C1 segment of cervical spinal cord (tissue), 14 donors: ENCODE results near the gene XIRP1.

Experiments used
- DNase-seq, 14 donors: peaks; one replicate each; lab custom pipeline; 2025; lab: John Stamatoyannopoulos, UW

Gene XIRP1

GRCh38 chr3:39144748-39145380, 47.5 kb downstream of the XIRP1 start:
- DNase-seq = no peak

- no peak for DNase-seq
Observed at GRCh38 chr3:39144095-39144747, 48.2 kb downstream of the XIRP1 start.

GRCh38 chr3:39143051-39143885, 49.1 kb downstream of the XIRP1 start:
- DNase-seq = peak in 1 of 14 donors; percentile 9

GRCh38 chr3:39142067-39142466, 50.3 kb downstream of the XIRP1 start:
- DNase-seq = no peak

- peak in 1 of 14 donors; percentile 16 for DNase-seq
Observed at GRCh38 chr3:39141171-39141995, 51.0 kb downstream of the XIRP1 start.

GRCh38 chr3:39140341-39140971, 51.9 kb downstream of the XIRP1 start:
- no peak for DNase-seq

DNA sequence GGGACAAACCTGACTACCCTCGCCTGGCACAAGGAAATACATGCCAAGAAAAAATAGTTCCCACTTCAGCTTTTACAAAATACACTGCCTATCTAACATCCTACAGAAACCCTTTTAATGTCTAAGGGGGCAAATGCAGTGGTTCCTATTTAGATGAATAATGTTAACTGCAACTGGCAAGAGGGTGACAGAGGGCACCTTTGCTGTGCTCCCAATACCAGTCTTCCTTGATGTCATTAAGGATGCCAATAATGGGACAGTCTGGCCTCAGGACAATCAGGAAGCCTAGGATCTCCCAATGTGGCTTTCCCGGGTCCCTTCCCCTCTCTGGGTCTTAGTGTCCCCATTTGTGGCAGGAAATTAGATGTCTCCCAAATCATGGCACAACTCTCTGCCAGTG, 53.0 kb downstream of the XIRP1 start:
- DNase-seq = no peak

GRCh38 chr3:39138804-39139415, 53.5 kb downstream of the XIRP1 start:
- peak in 8 of 14 donors; percentile 47 to 81 (median 58) for DNase-seq

DNA sequence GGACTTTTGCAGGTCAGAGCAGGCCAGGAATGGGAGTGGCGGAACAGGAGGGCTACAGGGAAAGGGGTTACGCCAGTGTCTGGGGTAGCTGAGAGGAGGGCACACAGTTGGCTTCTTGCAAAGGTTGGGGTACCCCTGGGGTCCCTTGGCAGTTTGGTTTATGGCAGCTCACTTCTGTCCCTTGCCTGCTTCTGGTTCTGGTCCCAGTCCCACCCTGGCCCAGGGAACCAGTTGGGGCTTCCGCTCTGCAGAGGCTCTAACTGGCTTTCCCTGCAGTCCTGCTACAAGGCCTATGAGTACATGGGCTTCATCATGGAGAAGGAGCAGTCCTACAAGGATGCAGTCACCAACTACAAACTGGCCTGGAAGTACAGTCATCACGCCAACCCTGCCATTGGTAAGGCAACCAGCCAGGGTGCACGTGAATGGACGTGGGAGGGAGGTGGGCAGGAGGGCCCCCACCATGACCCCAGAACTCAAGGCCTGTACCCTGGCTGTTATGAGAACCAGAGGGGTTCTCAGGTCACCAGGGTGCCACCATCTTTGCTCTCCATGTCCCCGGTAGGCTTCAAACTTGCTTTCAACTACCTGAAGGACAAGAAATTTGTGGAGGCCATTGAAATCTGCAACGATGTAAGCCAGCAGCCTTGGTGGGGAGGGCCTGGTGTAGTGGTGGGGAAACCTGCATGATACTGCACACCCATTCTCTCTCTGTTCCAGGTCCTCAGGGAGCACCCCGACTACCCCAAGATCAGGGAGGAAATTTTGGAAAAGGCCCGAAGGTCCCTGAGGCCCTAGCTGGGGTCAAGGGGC, 54.2 kb downstream of the XIRP1 start:
- no peak for DNase-seq

DNA sequence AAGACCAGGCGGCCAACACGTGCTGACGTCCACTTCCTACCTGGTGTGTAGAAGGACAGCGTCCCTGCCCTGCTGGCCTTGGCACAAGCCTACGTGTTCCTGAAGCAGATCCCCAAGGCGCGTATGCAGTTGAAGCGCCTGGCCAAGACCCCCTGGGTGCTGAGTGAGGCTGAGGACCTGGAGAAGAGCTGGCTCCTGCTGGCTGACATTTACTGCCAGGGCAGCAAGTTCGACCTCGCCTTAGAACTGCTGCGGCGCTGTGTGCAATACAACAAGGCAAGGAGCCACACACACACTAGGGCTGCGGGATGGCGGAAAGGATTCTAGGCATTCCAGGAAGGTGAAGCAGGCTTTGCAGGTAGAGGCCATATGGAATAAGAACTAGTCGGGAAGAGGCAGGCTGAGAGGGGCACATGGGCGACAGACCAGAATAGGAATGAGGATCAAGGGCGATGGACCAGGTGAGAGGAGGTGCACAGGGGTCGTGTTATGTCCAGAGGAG, 54.9 kb downstream of the XIRP1 start:
- peak in 1 of 14 donors; percentile 24 for DNase-seq

- no peak for DNase-seq
Observed at GRCh38 chr3:39136533-39137434, 55.6 kb downstream of the XIRP1 start.

GRCh38 chr3:39135170-39135805, 57.1 kb downstream of the XIRP1 start:
- no peak for DNase-seq

- no peak for DNase-seq
Observed at GRCh38 chr3:39134305-39134704, 58.1 kb downstream of the XIRP1 start.

DNA sequence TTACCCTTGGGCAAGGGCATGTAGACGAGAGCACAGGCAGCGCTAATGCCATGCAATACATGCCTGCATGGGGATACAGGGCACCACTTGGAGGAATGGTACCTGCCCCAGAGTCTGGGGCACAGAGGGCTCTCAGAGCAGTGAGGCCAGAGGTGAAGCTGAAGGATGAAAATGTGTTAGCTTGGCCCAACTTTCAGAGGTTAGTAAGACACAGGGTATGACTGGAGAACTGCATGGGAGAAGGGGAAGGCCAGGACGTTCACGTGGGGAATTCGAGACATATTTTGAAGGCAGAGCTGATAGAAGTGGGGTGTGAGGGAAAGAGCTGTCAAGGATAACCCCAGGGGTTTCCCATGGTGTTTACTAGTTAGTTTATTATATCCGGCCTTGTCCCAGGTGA, 58.6 kb downstream of the XIRP1 start:
- DNase-seq = no peak
